HEK293 (cell line): ENCODE results near the gene RAB10.

Experiments used
- CTCF ChIA-PET: fragments of 350-600 bp; formaldehyde crosslinking; extraction: SDS; loops from one replicate; lab custom pipeline; 2021; ENCODE audit warnings: antibody characterized with exemption; lab: Yijun Ruan, JAX
- POLR2A ChIA-PET: fragments of 300-600 bp; formaldehyde crosslinking; extraction: SDS; loops from one replicate; lab custom pipeline; 2020; ENCODE audit warnings: antibody characterized with exemption, inconsistent platforms; lab: Yijun Ruan, JAX
- H3K27ac ChIP-seq: fragments of 200-500 bp; sonication (Bioruptor generic); 2 replicates; pipeline ENCODE4 v1.5.1; 2014; ENCODE audit warnings: low read depth, low read length, control low read depth, inconsistent platforms; ENCODE audit errors: extremely low read depth
- H3K36me3 ChIP-seq, 2 experiments: fragments of 200-500 bp in 1 of 2; sonication (Bioruptor generic) in 1 of 2; 1 replicate in 1 of 2; 2 replicates in 1 of 2; pipeline ENCODE4 v1.5.1; 2014 to 2017; ENCODE audit warnings: inconsistent platforms in 2 of 2, low read length in 2 of 2; ENCODE audit not compliant: control insufficient read depth in 2 of 2, insufficient read depth in 1 of 2
- H3K4me1 ChIP-seq: fragments of 200-500 bp; sonication (Bioruptor generic); 2 replicates; pipeline ENCODE4 v1.5.1; 2014; ENCODE audit warnings: mild to moderate bottlenecking, low read length, inconsistent platforms; ENCODE audit not compliant: control insufficient read depth, insufficient read depth
- H3K4me3 ChIP-seq: 2 replicates; pipeline ENCODE4 v1.5.1; 2011; ENCODE audit warnings: low read depth, mild to moderate bottlenecking, control low read depth, low read length, moderate library complexity
- H3K9me3 ChIP-seq: fragments of 200-500 bp; sonication (Bioruptor generic); 2 replicates; pipeline ENCODE4 v1.5.1; 2014; ENCODE audit warnings: low read depth, low read length, inconsistent platforms; ENCODE audit not compliant: control insufficient read depth, insufficient read depth
- FEZF1 ChIP-seq: fragments of 450-650 bp; formaldehyde crosslinking; IDR thresholded peaks from 2 replicates; pipeline ENCODE4 v1.5.1; 2016; ENCODE audit warnings: missing biosample characterization, missing genetic modification characterization
- HOXD13 ChIP-seq: sonication (generic); formaldehyde crosslinking; IDR thresholded peaks from 2 replicates; pipeline ENCODE4 v1.8.0; 2022; ENCODE audit warnings: missing genetic modification reagents, borderline replicate concordance
- KLF8 ChIP-seq: fragments of 450-650 bp; formaldehyde crosslinking; IDR thresholded peaks from 2 replicates; pipeline ENCODE4 v1.5.1; 2016; ENCODE audit warnings: missing biosample characterization, missing genetic modification characterization
- REST ChIP-seq: fragments of 450-650 bp; formaldehyde crosslinking; IDR thresholded peaks from 2 replicates; pipeline ENCODE4 v1.5.1; 2016; ENCODE audit warnings: missing biosample characterization, missing genetic modification characterization
- SALL2 ChIP-seq: fragments of 450-650 bp; formaldehyde crosslinking; IDR thresholded peaks from 2 replicates; pipeline ENCODE4 v1.5.0; 2017; ENCODE audit warnings: missing biosample characterization, mild to moderate bottlenecking, missing genetic modification characterization, borderline replicate concordance
- SCRT2 ChIP-seq: fragments of 450-650 bp; formaldehyde crosslinking; IDR thresholded peaks from 2 replicates; pipeline ENCODE4 v1.5.1; 2016; ENCODE audit warnings: missing biosample characterization, missing genetic modification characterization
- ZBTB26 ChIP-seq: fragments of 450-650 bp; formaldehyde crosslinking; optimal IDR thresholded peaks from 2 replicates; pipeline ENCODE3; 2016; ENCODE audit warnings: missing biosample characterization, mild to moderate bottlenecking, missing genetic modification characterization
- ZNF140 ChIP-seq: fragments of 450-650 bp; formaldehyde crosslinking; IDR thresholded peaks from 2 replicates; pipeline ENCODE4 v1.5.1; 2016; ENCODE audit warnings: missing biosample characterization, missing genetic modification characterization
- ZNF26 ChIP-seq: fragments of 450-650 bp; formaldehyde crosslinking; IDR thresholded peaks from 2 replicates; pipeline ENCODE4 v1.5.1; 2016; ENCODE audit warnings: missing biosample characterization, missing genetic modification characterization
- ZNF266 ChIP-seq: fragments of 450-650 bp; formaldehyde crosslinking; IDR thresholded peaks from 2 replicates; pipeline ENCODE4 v1.5.1; 2016; ENCODE audit warnings: missing biosample characterization, missing genetic modification characterization, low read depth
- ZNF302 ChIP-seq: fragments of 450-650 bp; formaldehyde crosslinking; IDR thresholded peaks from 2 replicates; pipeline ENCODE4 v1.5.1; 2016; ENCODE audit warnings: missing biosample characterization, missing genetic modification characterization, low read depth
- ZNF362 ChIP-seq: fragments of 450-650 bp; formaldehyde crosslinking; IDR thresholded peaks from 2 replicates; pipeline ENCODE4 v1.5.1; 2016; ENCODE audit warnings: missing biosample characterization, missing genetic modification characterization
- ZNF394 ChIP-seq: fragments of 450-650 bp; formaldehyde crosslinking; IDR thresholded peaks from 2 replicates; pipeline ENCODE4 v1.5.1; 2016; ENCODE audit warnings: missing biosample characterization, missing genetic modification characterization, mild to moderate bottlenecking, moderate library complexity, borderline replicate concordance
- ZNF521 ChIP-seq: fragments of 450-650 bp; formaldehyde crosslinking; IDR thresholded peaks from 2 replicates; pipeline ENCODE4 v1.5.1; 2017; ENCODE audit warnings: missing biosample characterization, mild to moderate bottlenecking, missing genetic modification characterization
- ZNF571 ChIP-seq: fragments of 450-650 bp; formaldehyde crosslinking; IDR thresholded peaks from 2 replicates; pipeline ENCODE4 v1.5.0; 2017; ENCODE audit warnings: missing biosample characterization, missing genetic modification characterization
- ZNF660 ChIP-seq: fragments of 450-650 bp; IDR thresholded peaks from 2 replicates; pipeline ENCODE4 v1.5.1; 2018; ENCODE audit warnings: missing biosample characterization, mild to moderate bottlenecking, missing genetic modification characterization
- ZNF677 ChIP-seq: fragments of 450-650 bp; IDR thresholded peaks from 2 replicates; pipeline ENCODE4 v1.5.0; 2018; ENCODE audit warnings: missing biosample characterization, mild to moderate bottlenecking, missing genetic modification characterization, moderate library complexity
- ZNF76 ChIP-seq: fragments of 450-650 bp; formaldehyde crosslinking; IDR thresholded peaks from 2 replicates; pipeline ENCODE4; 2016; ENCODE audit warnings: low read depth, missing biosample characterization, missing genetic modification characterization, borderline replicate concordance
- ZNF777 ChIP-seq: fragments of 450-650 bp; formaldehyde crosslinking; IDR thresholded peaks from 2 replicates; pipeline ENCODE4 v1.5.1; 2017; ENCODE audit warnings: missing biosample characterization, missing genetic modification characterization, borderline replicate concordance
- ZNF785 ChIP-seq: fragments of 450-650 bp; formaldehyde crosslinking; IDR thresholded peaks from 2 replicates; pipeline ENCODE4 v1.5.1; 2016; ENCODE audit warnings: missing biosample characterization, missing genetic modification characterization
- ZNF830 ChIP-seq: fragments of 450-650 bp; IDR thresholded peaks from 2 replicates; pipeline ENCODE4 v1.5.0; 2018; ENCODE audit warnings: missing biosample characterization, missing genetic modification characterization, low read depth, mild to moderate bottlenecking, moderate library complexity
- ZNF843 ChIP-seq: fragments of 450-650 bp; formaldehyde crosslinking; IDR thresholded peaks from 2 replicates; pipeline ENCODE4 v1.5.1; 2016; ENCODE audit warnings: missing biosample characterization, missing genetic modification characterization
- ZSCAN23 ChIP-seq: fragments of 450-650 bp; formaldehyde crosslinking; IDR thresholded peaks from 2 replicates; pipeline ENCODE4 v1.5.1; 2016; ENCODE audit warnings: missing biosample characterization, missing genetic modification characterization

RAB10 gene

GRCh38 chr2:26148501-26148900, 114.6 kb downstream of the RAB10 start:
- TF ChIP-seq REST (peak; percentile 90), ZNF266 (tag by site-specific recombination) (no peak)

GRCh38 chr2:26150243-26150642, 116.4 kb downstream of the RAB10 start:
- POLR2A ChIA-PET = no interaction called here
- H3K27ac ChIP-seq = no peak overlapping the region
- H3K4me3 ChIP-seq = no peak overlapping the region
- no peaks in the 10 kb centered on the region for H3K36me3 ChIP-seq
- H3K4me1 ChIP-seq = no peaks in the 10 kb centered on the region
- 0 out of 2 replicates have a peak, but pooled peaks have one; percentile 16 for TF ChIP-seq SCRT2 (tag by site-specific recombination)
- TF ChIP-seq SALL2 = no peak
- no peaks in the 10 kb centered on the region for H3K9me3 ChIP-seq
- CTCF ChIA-PET = interaction anchor here (0.6 to 0.8 kb wide), 4 partner anchors 10 to 199 kb away, joined by 3 to 5 read pairs (median 3); no protein-coding TSS in a partner anchor

More at GRCh38 chr2:26148501-26148900, 114.6 kb downstream of the RAB10 start:
- Histone ChIP-seq H3K4me1 (0 out of 2 replicates have a peak, but pooled peaks cover 5% of the 10 kb centered on the region), H3K4me3 (no peak overlapping the region), H3K36me3 (no peaks in the 10 kb centered on the region), H3K27ac (no peak overlapping the region), H3K9me3 (no peaks in the 10 kb centered on the region)
- ChIA-PET POLR2A (no interaction called here), CTCF (interaction anchor here (0.6 to 5.4 kb wide), 5 partner anchors 60 to 296 kb away, joined by 3 to 70 read pairs (median 4); no protein-coding TSS in a partner anchor)

GRCh38 chr2:26157580-26157979, 123.7 kb downstream of the RAB10 start:
- TF ChIP-seq ZNF843 (tag by site-specific recombination) (no peak), ZNF140 (no peak), ZNF777 (tag by site-specific recombination) (no peak), ZNF394 (no peak), ZNF521 (tag by site-specific recombination) (no peak), ZNF677 (tag by site-specific recombination) (no peak), ZNF571 (tag by site-specific recombination) (no peak), FEZF1 (no peak), ZNF660 (no peak), ZNF302 (no peak), KLF8 (tag by site-specific recombination) (no peak), ZSCAN23 (no peak), ZNF785 (tag by site-specific recombination) (no peak)
- Histone ChIP-seq H3K9me3 (no peaks in the 10 kb centered on the region), H3K4me3 (no peak overlapping the region), H3K27ac (no peak overlapping the region), H3K4me1 (no peaks in the 10 kb centered on the region), H3K36me3 (no peaks in the 10 kb centered on the region)
- CTCF ChIA-PET = interaction anchor here (0.6 kb wide), 1 partner anchor 95 kb away, joined by 4 read pairs; no protein-coding TSS in a partner anchor
- POLR2A ChIA-PET = interaction anchor here (0.6 kb wide), 1 partner anchor 193 kb away, joined by 4 read pairs; no protein-coding TSS in a partner anchor

- Histone ChIP-seq H3K36me3 (no peaks in the 10 kb centered on the region), H3K27ac (no peak overlapping the region), H3K4me1 (no peaks in the 10 kb centered on the region), H3K4me3 (no peak overlapping the region), H3K9me3 (no peaks in the 10 kb centered on the region)
- ChIA-PET POLR2A (no interaction called here), CTCF (interaction anchor here (0.5 to 0.6 kb wide), 2 partner anchors 148 to 728 kb away, joined by 3 read pairs; no protein-coding TSS in a partner anchor)
- TF ChIP-seq HOXD13 = no peak
- TF ChIP-seq ZNF362 (tag by site-specific recombination) = no peak
- TF ChIP-seq ZNF830 (tag by site-specific recombination) = no peak
- TF ChIP-seq ZBTB26 = no peak
- no peak for TF ChIP-seq ZNF26 (tag by site-specific recombination)
- TF ChIP-seq ZNF76 (tag by site-specific recombination) = no peak
These were observed 128.0 kb downstream of the RAB10 start for GRCh38 chr2:26161926-26162325.
